Umbilical cord (tissue), 2 donors: ENCODE results near the gene BTBD9. TPM values are rescaled to one million over a fixed set of nuclear protein-coding genes. Genes with fewer than 3 reads are reported as not detected.
A peak's percentile ranks its signal among the peaks of the same experiment; 100 is the strongest.

Source experiments
- DNase-seq: peaks from one replicate; pipeline ENCODE4 v3.0.0-alpha.2; 2015; ENCODE audit warnings: low spot score
- total RNA-seq: library from RNA; depleted of rRNA; stranded (reverse); fragments of >200 nt; gene quantifications from one replicate; pipeline ENCODE4 v1.2.3, GENCODE V29; 2014; ENCODE audit warnings: low replicate concordance; ENCODE audit not compliant: insufficient read depth

BTBD9 gene
- total RNA-seq, 1 donor from 2014 or later = 7.0 TPM

- no peak for DNase-seq
Measured at GRCh38 chr6:38599261-38599660, 40.5 kb downstream of the BTBD9 start.

- DNase-seq = peak; percentile 77
Measured at GRCh38 chr6:38593998-38594665, 45.6 kb downstream of the BTBD9 start.

GRCh38 chr6:38593409-38593808 is 46.3 kb downstream of the BTBD9 start:
- peak; percentile 63 for DNase-seq

DNA sequence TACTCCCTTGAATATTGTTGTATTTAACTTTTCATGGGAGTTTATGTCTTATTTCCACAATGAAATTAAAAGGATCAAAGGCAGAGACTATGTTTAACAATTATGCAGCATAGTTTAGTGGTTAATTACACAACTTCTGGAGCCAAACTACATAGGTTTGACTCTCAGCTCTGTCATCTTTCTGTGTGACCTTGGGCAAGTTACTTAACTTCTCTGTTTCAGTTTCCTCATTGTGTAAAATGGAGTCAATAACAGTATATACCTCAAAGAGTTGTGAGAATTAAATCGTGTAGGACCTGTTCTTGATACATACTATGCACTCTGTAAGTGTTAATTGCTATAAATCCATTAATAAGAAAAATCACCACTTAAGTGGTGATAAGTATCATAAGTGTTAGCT is 48.3 kb downstream of the BTBD9 start:
- DNase-seq = no peak

GRCh38 chr6:38589367-38589720 is 50.4 kb downstream of the BTBD9 start:
- DNase-seq = no peak

DNA sequence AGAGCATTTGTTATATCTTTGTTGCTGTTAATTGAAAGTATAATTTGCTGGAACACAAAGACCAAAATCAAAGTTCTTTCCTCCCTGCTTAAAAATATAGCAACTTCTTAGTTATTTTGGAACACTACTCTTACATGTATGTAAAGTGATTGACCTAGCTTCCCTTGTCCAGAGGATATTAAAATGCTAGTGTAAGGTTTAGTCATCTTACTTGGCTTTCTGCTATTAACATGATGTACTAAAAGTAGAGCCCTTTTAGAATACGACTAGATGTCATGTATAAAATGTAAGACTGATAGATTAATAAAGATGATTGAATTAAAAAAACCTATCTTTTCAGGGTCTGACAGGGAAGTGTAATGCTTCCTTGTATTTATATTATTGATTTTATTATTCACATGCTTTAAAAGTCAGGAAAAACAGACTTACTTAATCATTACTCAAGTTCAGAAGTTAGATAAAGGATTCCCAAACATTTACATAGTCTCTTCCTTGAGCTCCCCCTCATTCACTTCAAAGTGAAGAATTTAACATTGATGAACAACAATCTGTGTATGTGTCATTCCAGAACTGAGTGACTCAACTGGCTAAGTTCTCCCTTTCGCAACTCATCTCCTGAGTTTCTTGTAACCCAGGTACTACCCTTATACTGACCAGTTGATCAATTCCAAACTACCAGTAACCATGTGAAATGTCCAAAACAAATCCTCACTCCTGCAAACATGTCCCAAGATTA is 50.9 kb downstream of the BTBD9 start:
- DNase-seq = no peak

DNA sequence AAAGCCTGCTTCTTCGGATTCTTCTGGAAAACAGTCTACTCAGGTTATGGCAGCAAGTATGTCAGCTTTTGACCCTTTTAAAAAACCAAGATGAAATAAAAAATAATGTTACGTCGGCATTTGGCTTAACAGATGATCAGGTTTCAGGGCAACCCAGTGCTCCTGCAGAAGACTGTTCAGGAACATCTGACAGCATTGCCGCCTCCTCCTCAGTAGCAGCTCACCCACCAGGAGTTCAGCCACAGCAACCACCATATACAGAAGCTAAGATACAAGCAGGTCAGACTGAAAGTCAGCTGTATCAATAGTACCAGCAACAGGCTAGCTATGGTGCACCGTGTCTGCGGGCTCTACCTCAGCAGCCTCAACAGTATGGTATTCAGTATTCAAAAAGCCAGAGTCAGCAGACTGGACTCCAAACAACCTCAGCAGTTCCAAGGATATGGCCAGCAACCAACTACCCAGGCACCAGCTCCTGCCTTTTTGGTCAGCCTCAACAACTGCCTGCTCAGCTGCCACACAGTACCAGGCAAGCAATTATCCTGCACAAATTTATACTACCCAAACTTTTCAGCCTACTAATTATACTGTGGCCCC is 51.9 kb downstream of the BTBD9 start:
- no peak for DNase-seq

DNA sequence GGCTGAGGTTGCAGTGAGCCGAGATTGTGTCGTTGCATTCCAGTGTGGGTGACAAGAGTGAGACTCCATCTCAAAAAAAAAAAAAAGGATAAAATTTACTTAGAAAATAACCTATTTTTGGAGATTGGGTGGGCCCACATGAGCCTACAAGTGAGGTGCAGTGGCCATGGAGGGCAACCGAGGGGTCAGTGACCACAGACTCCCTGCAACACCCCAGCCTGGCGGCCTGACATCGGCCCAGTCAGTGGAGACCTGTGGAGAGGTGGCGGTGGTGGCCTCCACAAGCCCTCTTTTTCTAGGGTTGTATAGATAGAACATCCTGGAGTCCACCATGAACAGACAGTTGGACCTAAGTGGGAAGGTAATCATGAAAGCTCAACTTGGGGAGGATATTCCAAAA is 52.7 kb downstream of the BTBD9 start:
- no peak for DNase-seq

DNA sequence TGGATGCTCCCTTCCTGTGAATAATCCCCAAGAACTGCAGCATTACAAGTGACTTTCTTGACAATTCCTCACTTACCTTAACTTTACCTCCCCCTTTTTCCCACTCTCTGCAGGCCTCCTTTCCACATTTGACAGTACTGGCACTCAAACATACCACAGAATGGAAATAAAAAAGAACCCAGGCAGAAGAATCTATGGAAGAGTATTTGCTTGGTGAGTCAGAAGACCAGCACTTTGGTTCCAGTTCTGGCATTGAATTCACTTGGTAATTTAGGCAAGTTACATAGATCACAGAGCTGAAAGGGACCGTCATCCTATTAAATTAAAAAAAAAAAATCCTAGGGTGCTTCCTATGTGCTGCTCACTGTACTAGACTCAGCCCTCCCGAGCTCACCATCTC is 55.0 kb downstream of the BTBD9 start:
- DNase-seq = no peak

DNA sequence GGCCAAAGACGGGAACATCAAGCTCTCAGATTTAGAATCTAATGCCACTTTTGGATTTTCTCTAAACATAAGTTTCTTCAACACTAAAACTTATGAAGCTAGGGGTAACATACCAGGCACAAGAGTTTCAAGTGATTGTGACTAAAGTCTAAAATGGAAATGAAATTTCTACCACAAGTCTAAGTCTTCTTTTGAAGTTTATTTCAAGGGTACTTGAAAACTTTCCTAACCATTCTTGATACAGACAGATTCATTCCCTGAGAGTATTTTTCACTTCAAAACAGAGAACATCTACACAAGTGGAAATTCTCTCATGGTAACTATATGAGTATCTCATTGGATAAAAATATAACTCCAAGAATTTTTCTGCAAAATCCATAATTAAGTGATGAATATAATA is 56.2 kb downstream of the BTBD9 start:
- DNase-seq = no peak

- no peak for DNase-seq
Measured at GRCh38 chr6:38580030-38580429, 59.7 kb downstream of the BTBD9 start.

DNA sequence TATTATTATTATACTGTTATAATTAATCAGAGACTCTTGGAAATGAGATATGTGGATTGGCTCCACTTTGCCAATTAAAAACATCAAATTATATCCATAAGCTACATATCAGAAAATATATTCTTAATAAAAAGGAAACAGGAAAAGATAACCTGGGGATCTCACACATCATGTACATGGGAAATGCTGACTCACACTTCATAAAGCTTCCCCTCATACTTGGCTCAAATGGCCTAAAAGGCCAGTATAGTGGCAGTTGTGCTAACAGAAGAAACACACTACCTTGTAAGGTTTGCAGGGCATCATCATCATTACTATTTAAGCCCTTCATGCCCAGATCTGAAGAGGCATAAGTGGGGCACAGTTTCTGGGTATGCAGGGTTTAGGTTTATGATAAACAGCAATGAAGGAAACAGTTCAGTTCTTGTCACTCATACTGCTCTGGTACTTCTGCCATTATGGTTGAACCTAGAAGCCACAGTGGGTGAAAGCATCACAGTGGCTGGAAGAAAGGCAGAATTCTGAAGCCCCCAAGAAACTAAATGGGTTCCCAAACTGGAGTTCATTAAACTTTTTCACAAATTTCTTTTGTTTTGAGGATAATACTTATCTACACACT is 60.6 kb downstream of the BTBD9 start:
- no peak for DNase-seq

DNA sequence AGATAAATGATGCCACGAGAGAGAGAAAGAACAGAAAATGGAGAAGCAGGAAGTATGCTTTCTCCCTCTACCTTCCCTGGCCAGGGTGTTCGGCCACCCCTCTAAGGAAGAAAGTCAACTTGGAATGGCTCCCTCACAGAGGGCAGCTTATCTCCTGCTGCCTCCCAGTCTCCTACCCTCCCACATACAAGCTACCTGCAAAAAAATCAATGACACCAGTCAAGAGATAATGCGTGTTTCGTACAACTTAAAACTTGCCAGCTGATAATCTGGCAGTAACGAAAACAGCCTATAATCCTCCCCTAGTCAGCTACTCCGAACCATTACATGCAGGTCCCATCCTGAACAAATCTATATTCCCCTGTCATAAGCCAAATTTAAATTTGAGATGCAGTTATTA is 61.7 kb downstream of the BTBD9 start:
- no peak for DNase-seq

DNA sequence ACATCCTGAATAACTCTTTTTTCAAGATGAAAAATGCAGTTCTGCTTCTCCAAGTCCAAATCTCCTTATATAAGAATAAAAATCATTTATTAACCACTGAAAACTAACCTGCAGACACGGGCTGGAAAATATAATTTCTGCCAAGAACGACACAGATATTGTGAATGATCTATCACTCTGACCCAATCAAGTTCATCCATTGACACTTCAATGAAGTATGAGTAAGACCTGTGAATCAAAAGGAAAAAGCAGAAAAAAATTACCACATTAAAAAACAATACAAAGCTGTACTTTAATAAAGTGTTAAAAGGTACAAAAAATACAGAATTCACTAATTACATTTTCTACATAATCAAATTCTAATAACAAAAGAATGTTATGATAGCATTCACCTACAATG is 62.2 kb downstream of the BTBD9 start:
- DNase-seq = no peak

- peak; percentile 85 for DNase-seq
Measured at GRCh38 chr6:38573801-38574395, 65.8 kb downstream of the BTBD9 start.

GRCh38 chr6:38572186-38572813 is 67.4 kb downstream of the BTBD9 start:
- no peak for DNase-seq

DNA sequence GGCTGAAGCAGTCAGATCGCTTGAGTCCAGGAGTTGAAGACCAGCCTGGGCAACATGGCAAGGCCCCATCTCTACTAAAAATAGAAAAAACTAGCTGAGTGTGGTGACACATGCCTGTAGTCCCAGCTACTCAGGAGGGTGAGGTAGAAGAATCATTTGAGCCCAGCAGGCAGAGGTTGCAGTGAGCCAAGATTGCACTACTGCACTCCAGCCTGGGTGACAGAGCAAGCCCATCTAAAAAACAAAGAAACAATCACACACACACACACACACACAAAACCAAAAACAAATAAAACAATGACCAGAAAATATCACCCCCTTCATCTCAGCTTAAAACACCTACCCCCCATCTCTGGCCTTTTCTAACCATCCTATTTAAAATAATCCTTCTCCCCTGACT is 68.0 kb downstream of the BTBD9 start:
- no peak for DNase-seq

DNA sequence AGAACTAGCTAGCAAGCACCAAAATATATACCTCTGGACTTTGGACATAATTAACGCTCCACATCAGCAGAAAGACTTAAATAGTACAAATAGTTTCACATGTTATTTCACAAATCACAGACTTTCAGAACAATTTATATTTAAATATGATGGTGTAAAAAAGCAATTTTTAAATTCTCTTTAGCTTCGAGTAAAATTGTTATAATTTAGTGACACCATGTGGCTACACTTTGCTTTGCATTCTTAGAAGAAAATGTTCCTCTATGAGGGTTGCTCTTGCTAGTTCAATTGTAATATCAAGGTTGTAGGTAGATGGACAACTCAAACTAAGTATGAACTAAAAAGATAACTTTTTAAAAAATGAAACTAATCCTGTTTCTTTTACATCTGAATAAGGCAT is 69.0 kb downstream of the BTBD9 start:
- peak; percentile 42 for DNase-seq

GRCh38 chr6:38567436-38567835 is 72.3 kb downstream of the BTBD9 start:
- DNase-seq = peak; percentile 90

DNA sequence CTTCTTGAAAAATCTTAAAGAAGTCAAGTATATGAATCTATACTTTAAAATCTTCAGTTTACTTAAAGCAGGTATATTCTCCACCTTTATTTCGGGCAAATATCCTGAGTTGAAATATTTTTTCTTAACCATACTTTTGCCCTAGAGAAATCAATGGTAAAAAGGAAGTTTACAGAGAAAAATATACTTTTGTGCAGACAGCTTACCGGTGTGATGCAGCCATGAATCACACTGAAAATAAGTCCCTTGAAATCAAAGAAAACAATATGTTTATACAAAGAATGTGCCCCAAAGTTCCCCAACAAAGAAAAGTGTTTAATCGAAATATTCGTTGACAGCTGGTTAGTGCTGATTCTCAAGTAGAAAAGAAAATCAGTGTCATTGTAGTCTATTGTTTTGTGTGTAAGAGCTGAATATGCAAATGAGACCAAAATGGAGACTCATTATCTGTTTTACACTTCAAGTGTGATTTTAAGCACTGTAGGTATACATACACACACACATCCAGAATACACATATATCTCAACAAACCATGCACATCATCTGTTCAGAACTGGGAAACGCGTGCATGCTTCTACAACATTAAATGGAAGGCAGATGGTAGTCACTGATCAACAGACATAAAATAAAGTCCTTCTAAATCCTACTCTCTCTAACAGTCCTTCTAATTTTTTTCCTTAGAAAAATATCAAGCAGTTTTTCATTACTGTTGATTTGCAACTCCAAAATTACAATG is 73.3 kb downstream of the BTBD9 start:
- DNase-seq = peak; percentile 73

- no peak for DNase-seq
Measured at GRCh38 chr6:38564301-38564700, 75.4 kb downstream of the BTBD9 start.
